ENCODE data around the gene TCAP. TPM values are rescaled to one million over a fixed set of nuclear protein-coding genes. Genes with fewer than 3 reads are reported as not detected.
A peak's percentile ranks its signal among the peaks of the same experiment; 100 is the strongest.
"Not testable (repeated sequence)": the region's sequence is repeated elsewhere in the genome, so short reads cannot be mapped to it uniquely, and the experiment has no call there.

TCAP gene
- polyA plus RNA-seq, 12 donors: 67.9 to 455 (median 247) TPM; not detected in 1

- no peak for DNase-seq
Observed at GRCh38 chr17:39678340-39679116, 13.4 kb downstream of the TCAP start.

- no peak for DNase-seq
Observed at GRCh38 chr17:39679521-39680192, 14.5 kb downstream of the TCAP start.

GRCh38 chr17:39683295-39683939, 18.3 kb downstream of the TCAP start:
- no peak for DNase-seq

- no peak for DNase-seq
Observed at GRCh38 chr17:39684369-39685192, 19.4 kb downstream of the TCAP start.

- DNase-seq: no peak
Observed at GRCh38 chr17:39687101-39687545, 22.0 kb downstream of the TCAP start.

- DNase-seq: peak; percentile 91
Observed at GRCh38 chr17:39687546-39688474, 22.7 kb downstream of the TCAP start, which contains the start of gene PGAP3. TSS of gene PGAP3 (minus strand) at chr17:39688057. CDS start at chr17:39688014, 43 bp downstream.

GRCh38 chr17:39688475-39688835, 23.3 kb downstream of the TCAP start:
- no peak for DNase-seq

- no peak for DNase-seq
Observed at GRCh38 chr17:39688945-39689344, 23.8 kb downstream of the TCAP start.

GRCh38 chr17:39694593-39694992, 29.4 kb downstream of the TCAP start:
- no peak for DNase-seq

- DNase-seq: no peak
Observed at GRCh38 chr17:39695089-39695474, 29.9 kb downstream of the TCAP start.

GRCh38 chr17:39696731-39697130, 31.6 kb downstream of the TCAP start:
- DNase-seq: no peak

- no peak for DNase-seq
Observed at GRCh38 chr17:39697961-39698360, 32.8 kb downstream of the TCAP start.

- not testable (repeated sequence) for DNase-seq
Observed at GRCh38 chr17:39699157-39699817, 34.1 kb downstream of the TCAP start.

- peak; percentile 78 for DNase-seq
Observed at GRCh38 chr17:39699818-39700147, 34.6 kb downstream of the TCAP start, which contains the start of gene ERBB2. TSS of gene ERBB2 (plus strand) at chr17:39700064. CDS start at chr17:39700239, 175 bp downstream.

- DNase-seq: peak; percentile 71
Observed at GRCh38 chr17:39700148-39700987, 35.2 kb downstream of the TCAP start.

GRCh38 chr17:39701012-39701783, 36.0 kb downstream of the TCAP start:
- DNase-seq: no peak

GRCh38 chr17:39701784-39702422, 36.8 kb downstream of the TCAP start:
- no peak for DNase-seq

Measured in muscle of arm (tissue), 12 donors.